Right lobe of liver (tissue), 6 donors: ENCODE data around the gene PTPRN2. TPM values are rescaled to one million over a fixed set of nuclear protein-coding genes. Genes with fewer than 3 reads are reported as not detected.

Experiments used
- ATAC-seq, 4 donors: fragments of 200-7000 bp; cut with Tn5 transposase; one replicate each; pipeline ENCODE4 v1.9.1; 2020; ENCODE audit warnings: mild to moderate bottlenecking in 4 of 4, moderate library complexity in 4 of 4
- DNase-seq, 3 donors: peaks; one replicate each; pipeline ENCODE4 v3.0.0-alpha.2; 2020
- H3K27ac ChIP-seq, 3 donors: fragments of 200-600 bp; one replicate each; pipeline ENCODE4 v1.8.0; 2022
- H3K27me3 ChIP-seq, 2 donors: fragments of 200-600 bp; one replicate each; pipeline ENCODE4 v1.8.0; 2022
- H3K36me3 ChIP-seq, 4 donors: fragments of 200-600 bp; sonication (generic) in 1 of 4; one replicate each; pipeline versions ENCODE4 v1.5.1 to v1.8.0; 2017 to 2022; ENCODE audit warnings: control low read depth in 1 of 4
- H3K4me1 ChIP-seq, 4 donors: fragments of 200-600 bp; sonication (generic) in 1 of 4; one replicate each; pipeline versions ENCODE4 v1.5.1 to v1.8.0; 2017 to 2022; ENCODE audit warnings: control low read depth in 1 of 4
- H3K4me3 ChIP-seq, 3 donors: fragments of 200-600 bp; one replicate each; pipeline ENCODE4 v1.8.0; 2022
- H3K9me3 ChIP-seq, 4 donors: fragments of 200-600 bp; sonication (generic) in 1 of 4; one replicate each; pipeline versions ENCODE4 v1.5.1 to v1.8.0; 2017 to 2022; ENCODE audit warnings: control low read depth in 1 of 4
- POLR2A ChIP-seq: fragments of 450-650 bp; IDR thresholded peaks from one replicate; pipeline ENCODE4 v1.6.1; 2017; ENCODE audit warnings: antibody characterized with exemption, mild to moderate bottlenecking
- WGBS: methylation state at CpG from one replicate; pipeline ENCODE4 v1.1.6; 2018; ENCODE audit warnings: low coverage, low lambda C conversion rate; ENCODE audit not compliant: insufficient coverage; ENCODE audit errors: missing lambda C conversion rate; 5-methylcytosine and 5-hydroxymethylcytosine counted together
- intact Hi-C, 2 donors: fragments of 100-400 bp; cut with DNase I; formaldehyde crosslinking; loops; one replicate each; pipeline versions ENCODE4 v1.11.2 to v1.14.1; 2022
- total RNA-seq, 6 experiments: library from RNA; depleted of rRNA in 2 of 6; stranded (reverse); fragments of >200 nt in 2 of 6; fragmentation: NEBNext Ultra II Directional in 3 of 6; extraction: Animal tissue kit (Norgen Biotek cat#: 25700) in 3 of 6; gene quantifications; one replicate each; pipeline versions ENCODE4 v1.1.0 to v1.2.4, GENCODE V29; 2016 to 2023
- TF ChIP-seq, protein P1 (sequence below), 4 donors: fragments of 200-600 bp in 3 of 4; fragments of 450-650 bp in 1 of 4; IDR thresholded peaks; one replicate each; pipeline versions ENCODE4 v1.5.1 to v1.8.0; 2016 to 2022; ENCODE audit warnings: antibody characterized with exemption in 4 of 4, mild to moderate bottlenecking in 2 of 4
- donor health status: DM: no; HTN: yes; CAD: no.
- donor health status: DM: no; HTN: no; CAD: no.
- donor health status: DM: no; HTN: no; CAD: no.
- donor health status: DM: no; HTN: yes; CAD: no.
- donor health status: DM: no; HTN: yes; CAD: no.

The PTPRN2 gene
- total RNA-seq, 6 experiments from 2014 or later = 0.15 to 0.87 (median 0.67) TPM

DNA sequence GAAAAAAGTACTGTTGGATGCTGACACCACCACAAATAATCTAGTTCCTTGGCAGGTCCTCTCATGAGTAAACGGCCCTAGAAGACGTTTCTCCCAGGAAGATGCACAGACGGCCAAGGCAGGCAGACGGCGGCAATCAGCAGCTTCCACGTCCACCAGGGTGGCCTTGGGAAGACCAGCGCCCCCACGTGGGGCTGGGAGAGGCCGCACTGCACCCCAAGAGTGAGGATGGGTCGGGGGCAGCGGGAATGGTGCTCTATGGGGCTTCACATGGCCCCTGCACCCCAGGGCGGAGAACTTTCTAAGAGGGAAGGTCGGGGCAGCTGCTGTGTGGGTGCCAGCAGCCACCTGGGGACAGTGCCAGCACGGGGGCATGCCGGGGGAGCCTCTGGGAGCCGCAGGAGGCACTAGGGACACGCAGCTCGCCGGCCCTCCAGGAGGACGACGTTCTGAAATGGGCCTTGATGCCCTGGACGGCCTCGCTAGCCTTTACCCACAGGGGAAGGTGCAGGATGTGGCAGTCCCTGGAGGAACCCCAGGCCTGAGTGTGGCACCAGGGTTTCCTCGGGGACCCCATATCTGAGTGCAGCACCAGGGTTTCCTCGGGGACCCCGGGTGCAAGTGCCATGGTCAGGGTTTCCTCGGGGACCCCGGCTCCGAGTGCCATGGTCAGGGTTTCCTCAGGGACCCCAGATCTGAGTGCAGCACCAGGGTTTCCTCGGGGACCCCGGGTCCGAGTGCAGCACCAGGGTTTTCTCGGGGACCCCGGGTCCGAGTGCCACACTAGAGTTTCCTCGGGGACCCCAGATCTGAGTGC is 710.9 kb downstream of the PTPRN2 start:
- ATAC-seq = no peak
- Histone ChIP-seq H3K36me3 (no peaks in the 10 kb centered on the region), H3K27ac (no peak overlapping the region), H3K4me1 (no peaks in the 10 kb centered on the region), H3K27me3 (no peaks in the 10 kb centered on the region), H3K4me3 (no peak overlapping the region), H3K9me3 (no peaks in the 10 kb centered on the region)
- intact Hi-C loops = loop anchor here (10.0 kb wide), 1 partner anchor 442 kb away; no protein-coding TSS in a partner anchor
- TF ChIP-seq, protein P1, sequence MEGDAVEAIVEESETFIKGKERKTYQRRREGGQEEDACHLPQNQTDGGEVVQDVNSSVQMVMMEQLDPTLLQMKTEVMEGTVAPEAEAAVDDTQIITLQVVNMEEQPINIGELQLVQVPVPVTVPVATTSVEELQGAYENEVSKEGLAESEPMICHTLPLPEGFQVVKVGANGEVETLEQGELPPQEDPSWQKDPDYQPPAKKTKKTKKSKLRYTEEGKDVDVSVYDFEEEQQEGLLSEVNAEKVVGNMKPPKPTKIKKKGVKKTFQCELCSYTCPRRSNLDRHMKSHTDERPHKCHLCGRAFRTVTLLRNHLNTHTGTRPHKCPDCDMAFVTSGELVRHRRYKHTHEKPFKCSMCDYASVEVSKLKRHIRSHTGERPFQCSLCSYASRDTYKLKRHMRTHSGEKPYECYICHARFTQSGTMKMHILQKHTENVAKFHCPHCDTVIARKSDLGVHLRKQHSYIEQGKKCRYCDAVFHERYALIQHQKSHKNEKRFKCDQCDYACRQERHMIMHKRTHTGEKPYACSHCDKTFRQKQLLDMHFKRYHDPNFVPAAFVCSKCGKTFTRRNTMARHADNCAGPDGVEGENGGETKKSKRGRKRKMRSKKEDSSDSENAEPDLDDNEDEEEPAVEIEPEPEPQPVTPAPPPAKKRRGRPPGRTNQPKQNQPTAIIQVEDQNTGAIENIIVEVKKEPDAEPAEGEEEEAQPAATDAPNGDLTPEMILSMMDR (IDR thresholded peaks at IDR 0.05) = no peak
- no peak for TF ChIP-seq POLR2A
- 40% methylated on average over 1 of the region's 36 CpGs for WGBS
- no peak for DNase-seq

DNA sequence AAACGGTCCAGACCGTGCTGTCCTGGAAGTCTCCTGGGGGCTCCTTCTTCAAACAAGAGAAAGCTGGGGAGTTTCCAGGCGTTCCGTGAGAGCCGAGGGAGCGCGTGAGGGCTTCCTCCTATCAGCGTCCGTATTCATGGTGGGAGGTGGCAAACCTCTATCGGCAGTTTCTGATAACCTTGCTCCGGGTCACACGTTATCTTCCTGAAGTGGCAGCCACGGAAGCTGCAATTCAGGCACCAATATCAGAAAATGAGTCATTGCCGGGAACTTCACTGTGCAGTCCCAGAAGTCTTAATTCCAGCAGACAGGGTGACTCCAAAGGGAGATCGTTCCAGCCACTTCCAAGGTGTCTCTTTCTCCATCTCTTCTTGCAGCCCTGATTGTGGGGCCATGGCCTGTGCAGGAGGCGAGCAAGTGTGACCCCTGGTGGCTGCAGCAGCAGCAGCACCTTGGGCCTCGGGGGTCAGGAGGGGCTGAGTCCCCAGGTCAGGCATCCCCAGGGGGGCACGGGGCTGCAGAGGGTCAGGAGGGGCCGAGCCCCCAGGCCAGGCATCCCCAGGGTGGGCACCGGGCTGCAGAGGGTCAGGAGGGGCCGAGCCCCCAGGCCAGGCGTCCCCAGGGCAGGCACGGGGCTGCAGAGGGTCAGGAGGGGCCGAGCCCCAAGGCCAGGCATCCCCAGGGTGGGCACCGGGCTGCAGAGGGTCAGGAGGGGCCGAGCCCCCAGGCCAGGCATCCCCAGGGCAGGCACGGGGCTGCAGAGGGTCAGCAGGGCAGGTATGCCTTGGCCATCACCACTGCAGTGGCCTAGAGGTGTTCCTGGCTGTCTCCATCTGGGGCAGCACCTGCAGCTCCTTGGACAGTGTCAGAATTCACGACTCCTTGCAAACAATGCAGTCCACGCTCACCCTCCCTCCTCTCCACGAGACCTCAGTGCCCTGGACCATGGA is 712.1 kb downstream of the PTPRN2 start:
- no peaks in the 10 kb centered on the region for H3K27me3 ChIP-seq
- H3K27ac ChIP-seq = no peak overlapping the region
- no peaks in the 10 kb centered on the region for H3K36me3 ChIP-seq
- WGBS = 15% methylated on average over 6 of the region's 30 CpGs
- no peaks in the 10 kb centered on the region for H3K4me1 ChIP-seq
- TF ChIP-seq POLR2A = no peak
- TF ChIP-seq, protein P1 (IDR thresholded peaks at IDR 0.05) = peak; percentile 33 to 66 (median 64)
- intact Hi-C loops = loop anchor here (10.0 kb wide), 1 partner anchor 441 kb away; no protein-coding TSS in a partner anchor
- DNase-seq (no peak), ATAC-seq (peak; percentile 70 to 82 (median 78))
- H3K4me3 ChIP-seq = no peak overlapping the region
- H3K9me3 ChIP-seq = no peaks in the 10 kb centered on the region

DNA sequence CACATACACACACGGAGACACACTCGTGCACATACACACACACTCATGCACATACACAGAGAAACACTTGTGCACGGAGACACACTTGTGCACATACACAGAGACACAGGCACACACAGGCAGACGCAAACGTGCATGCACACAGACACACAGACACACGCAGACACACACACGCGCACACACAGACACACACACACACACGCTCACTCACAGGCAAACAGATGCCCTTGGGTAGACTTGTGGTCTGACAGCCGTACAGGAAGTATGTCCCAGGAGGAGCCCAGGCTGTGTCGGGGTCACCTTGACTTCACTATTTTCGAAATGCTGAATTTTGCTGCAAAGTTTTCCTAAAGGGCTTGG is 712.8 kb downstream of the PTPRN2 start:
- ATAC-seq = peak in 3 of 4 donors; percentile 8 to 39 (median 35)
- H3K27me3 ChIP-seq = no peaks in the 10 kb centered on the region
- intact Hi-C loops = loop anchor here (10.0 kb wide), 1 partner anchor 440 kb away; no protein-coding TSS in a partner anchor
- no peak for DNase-seq
- no peaks in the 10 kb centered on the region for H3K36me3 ChIP-seq
- WGBS = 42% methylated on average over 5 of the region's 12 CpGs
- H3K27ac ChIP-seq = no peak overlapping the region
- H3K4me3 ChIP-seq = no peak overlapping the region
- H3K9me3 ChIP-seq = no peaks in the 10 kb centered on the region
- no peaks in the 10 kb centered on the region for H3K4me1 ChIP-seq
- TF ChIP-seq, protein P1 (IDR thresholded peaks at IDR 0.05) = no peak
- no peak for TF ChIP-seq POLR2A

DNA sequence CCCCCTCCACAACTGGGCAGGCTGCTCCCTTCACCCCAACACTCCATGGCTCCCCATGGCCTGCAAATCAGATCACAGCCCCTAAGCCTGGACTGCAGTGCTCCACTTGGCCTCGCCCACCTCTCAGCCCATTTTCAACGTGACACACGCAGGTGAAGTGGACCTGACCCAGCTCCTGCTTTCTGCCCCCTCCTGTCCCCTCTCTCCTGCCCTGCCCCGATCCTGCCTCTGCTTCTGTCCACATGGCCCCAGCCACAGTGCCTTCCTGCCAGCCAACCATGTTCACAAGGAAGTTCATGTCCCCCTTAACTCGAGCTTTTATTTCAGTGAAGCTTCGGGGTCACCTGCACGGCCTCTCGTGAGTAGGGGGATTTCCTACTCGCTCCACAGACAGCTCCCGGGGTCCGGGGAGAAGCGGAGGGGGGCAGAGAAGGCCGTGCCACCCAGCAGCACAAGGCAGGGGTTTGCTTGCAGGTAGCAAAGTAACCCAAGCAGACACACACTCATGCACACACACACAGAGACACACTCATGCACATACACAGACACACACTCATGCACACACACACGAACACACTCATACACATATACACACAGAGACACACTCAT is 713.3 kb downstream of the PTPRN2 start:
- Histone ChIP-seq H3K9me3 (no peaks in the 10 kb centered on the region), H3K36me3 (no peaks in the 10 kb centered on the region), H3K4me3 (no peak overlapping the region), H3K27me3 (no peaks in the 10 kb centered on the region), H3K27ac (no peak overlapping the region), H3K4me1 (no peaks in the 10 kb centered on the region)
- 52% methylated on average over 10 of the region's 14 CpGs for WGBS
- intact Hi-C loops = loop anchor here (10.0 kb wide), 1 partner anchor 440 kb away; no protein-coding TSS in a partner anchor
- no peak for DNase-seq
- ATAC-seq = no peak
- no peak for TF ChIP-seq POLR2A
- TF ChIP-seq, protein P1 (IDR thresholded peaks at IDR 0.05) = no peak
